NB4 (cell line): ENCODE data around the gene SMPDL3B.

ENCODE experiments used
- CTCF ChIP-seq: IDR thresholded peaks from one replicate; pipeline ENCODE4 v1.5.1; 2012; ENCODE audit warnings: low read depth, low read length
- MAX ChIP-seq: IDR thresholded peaks from 2 replicates; pipeline ENCODE4 v1.6.1; 2011; ENCODE audit warnings: low read depth, low read length
- MYC ChIP-seq: IDR thresholded peaks from 2 replicates; pipeline ENCODE4 v1.6.1; 2011; ENCODE audit warnings: low read depth, low read length
- POLR2A ChIP-seq: IDR thresholded peaks from 2 replicates; pipeline ENCODE4 v1.6.1; 2011; ENCODE audit warnings: mild to moderate bottlenecking; ENCODE audit not compliant: insufficient read length; ENCODE audit errors: extremely low read depth

GRCh38 chr1:27936370-27936769 lies 1.6 kb downstream of the SMPDL3B start:
- TF ChIP-seq CTCF (no peak), MAX (no peak), POLR2A (no peak), MYC (no peak)
